ENCODE results near the gene IER2. TPM values are rescaled to one million over a fixed set of nuclear protein-coding genes. Genes with fewer than 3 reads are reported as not detected.
A peak's percentile ranks its signal among the peaks of the same experiment; 100 is the strongest.

IER2 gene
- total and polyA plus RNA-seq, 10 donors = 56.7 to 131 (median 89.5) TPM

DNA sequence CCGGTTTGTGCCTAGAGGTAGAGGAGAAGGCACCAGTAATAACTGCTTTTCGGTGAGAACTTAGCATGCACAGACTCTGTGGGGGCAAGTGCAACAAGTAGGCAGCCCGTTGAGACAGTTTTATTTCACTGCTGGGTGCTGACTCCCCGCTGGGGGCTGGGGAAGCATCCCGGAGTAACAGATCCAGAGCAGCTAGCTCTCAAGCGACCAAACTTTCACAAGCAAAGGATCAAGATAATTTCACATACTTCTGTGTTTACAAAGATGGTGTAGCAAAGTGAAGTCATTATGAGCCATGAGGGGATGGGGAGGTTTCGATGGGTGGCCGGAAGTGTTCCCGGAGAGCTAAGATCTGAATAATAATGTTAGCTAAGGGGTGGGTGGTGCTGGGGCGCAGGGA lies 29.4 kb upstream of the IER2 start:
- Histone ChIP-seq H3K36me3 (peaks cover 0 to 28% (median 2%) of the 10 kb centered on the region in 6 donors), H3K27ac (peak overlapping the region in 1 of 8 donors; percentile 4), H3K9me3 (no peaks in the 10 kb centered on the region), H3K27me3 (replicated peaks in 1 of 7) (no peaks in the 10 kb centered on the region), H3K4me3 (no peak overlapping the region), H3K4me1 (peaks cover 14 to 68% (median 51%) of the 10 kb centered on the region in 6 donors)
- TF ChIP-seq, protein P1, sequence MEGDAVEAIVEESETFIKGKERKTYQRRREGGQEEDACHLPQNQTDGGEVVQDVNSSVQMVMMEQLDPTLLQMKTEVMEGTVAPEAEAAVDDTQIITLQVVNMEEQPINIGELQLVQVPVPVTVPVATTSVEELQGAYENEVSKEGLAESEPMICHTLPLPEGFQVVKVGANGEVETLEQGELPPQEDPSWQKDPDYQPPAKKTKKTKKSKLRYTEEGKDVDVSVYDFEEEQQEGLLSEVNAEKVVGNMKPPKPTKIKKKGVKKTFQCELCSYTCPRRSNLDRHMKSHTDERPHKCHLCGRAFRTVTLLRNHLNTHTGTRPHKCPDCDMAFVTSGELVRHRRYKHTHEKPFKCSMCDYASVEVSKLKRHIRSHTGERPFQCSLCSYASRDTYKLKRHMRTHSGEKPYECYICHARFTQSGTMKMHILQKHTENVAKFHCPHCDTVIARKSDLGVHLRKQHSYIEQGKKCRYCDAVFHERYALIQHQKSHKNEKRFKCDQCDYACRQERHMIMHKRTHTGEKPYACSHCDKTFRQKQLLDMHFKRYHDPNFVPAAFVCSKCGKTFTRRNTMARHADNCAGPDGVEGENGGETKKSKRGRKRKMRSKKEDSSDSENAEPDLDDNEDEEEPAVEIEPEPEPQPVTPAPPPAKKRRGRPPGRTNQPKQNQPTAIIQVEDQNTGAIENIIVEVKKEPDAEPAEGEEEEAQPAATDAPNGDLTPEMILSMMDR (IDR thresholded peaks at IDR 0.05 in 8 of 11, conservative IDR thresholded peaks at IDR 0.05 in 3 of 11) = no peak
- no peak for TF ChIP-seq POLR2AphosphoS5 (IDR thresholded peaks at IDR 0.05)
- no peak for TF ChIP-seq POLR2A (IDR thresholded peaks at IDR 0.05)
- 66 to 89% (median 84%) methylated on average over 9 to 10 of the region's 10 CpGs for WGBS, 5 donors
- DNase-seq = no peak
- intact Hi-C loops (cut with DNase I; ENCODE audit: low total_unique reads) = no loop called here

DNA sequence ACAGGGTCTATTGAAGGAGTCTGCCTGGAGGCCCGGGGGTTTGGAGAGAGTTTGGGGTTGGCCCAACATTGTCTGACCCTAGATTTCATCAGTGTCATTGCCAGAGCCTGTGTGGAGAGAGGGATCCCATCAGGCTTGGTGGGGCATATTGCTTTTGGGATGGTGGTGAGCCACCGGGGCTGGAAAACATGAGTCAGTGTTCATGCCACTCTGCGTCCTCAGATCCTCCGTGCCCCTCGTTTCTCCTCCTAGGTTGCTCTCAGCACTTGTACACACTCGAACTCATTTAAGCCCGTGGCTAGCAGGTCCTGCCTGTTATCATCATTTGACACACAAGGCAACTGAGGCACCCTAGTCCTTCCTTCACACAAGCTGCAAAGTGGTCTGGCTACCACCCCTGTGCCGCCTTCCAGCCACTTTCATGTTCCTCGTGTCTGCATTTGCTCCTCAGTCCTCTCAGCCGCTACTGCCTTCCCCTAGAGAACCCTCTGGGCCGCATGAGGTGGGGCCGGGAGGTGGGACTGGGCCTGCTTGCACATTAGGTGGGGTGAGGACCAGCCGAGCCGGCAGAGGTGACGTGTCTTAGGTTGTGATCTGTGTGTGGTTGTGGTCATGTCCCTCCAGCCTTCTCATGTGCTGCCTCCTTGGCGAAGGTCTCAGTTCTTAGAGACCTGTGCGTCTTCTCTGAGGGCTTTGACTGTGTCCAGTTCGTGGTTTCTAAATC lies 28.5 kb upstream of the IER2 start:
- intact Hi-C loops (cut with DNase I; ENCODE audit: low total_unique reads) = no loop called here
- Histone ChIP-seq H3K27ac (no peak overlapping the region), H3K4me3 (no peak overlapping the region), H3K4me1 (peaks cover 11 to 61% (median 45%) of the 10 kb centered on the region in 6 donors), H3K36me3 (peaks cover 0 to 37% (median 2%) of the 10 kb centered on the region in 6 donors), H3K9me3 (no peaks in the 10 kb centered on the region), H3K27me3 (replicated peaks in 1 of 7) (no peaks in the 10 kb centered on the region)
- no peak for DNase-seq
- TF ChIP-seq, protein P1 (IDR thresholded peaks at IDR 0.05 in 8 of 11, conservative IDR thresholded peaks at IDR 0.05 in 3 of 11) = no peak
- TF ChIP-seq POLR2A (IDR thresholded peaks at IDR 0.05) = no peak
- no peak for TF ChIP-seq POLR2AphosphoS5 (IDR thresholded peaks at IDR 0.05)
- WGBS, 5 donors = 76 to 90% (median 77%) methylated on average over 17 to 18 of the region's 18 CpGs

DNA sequence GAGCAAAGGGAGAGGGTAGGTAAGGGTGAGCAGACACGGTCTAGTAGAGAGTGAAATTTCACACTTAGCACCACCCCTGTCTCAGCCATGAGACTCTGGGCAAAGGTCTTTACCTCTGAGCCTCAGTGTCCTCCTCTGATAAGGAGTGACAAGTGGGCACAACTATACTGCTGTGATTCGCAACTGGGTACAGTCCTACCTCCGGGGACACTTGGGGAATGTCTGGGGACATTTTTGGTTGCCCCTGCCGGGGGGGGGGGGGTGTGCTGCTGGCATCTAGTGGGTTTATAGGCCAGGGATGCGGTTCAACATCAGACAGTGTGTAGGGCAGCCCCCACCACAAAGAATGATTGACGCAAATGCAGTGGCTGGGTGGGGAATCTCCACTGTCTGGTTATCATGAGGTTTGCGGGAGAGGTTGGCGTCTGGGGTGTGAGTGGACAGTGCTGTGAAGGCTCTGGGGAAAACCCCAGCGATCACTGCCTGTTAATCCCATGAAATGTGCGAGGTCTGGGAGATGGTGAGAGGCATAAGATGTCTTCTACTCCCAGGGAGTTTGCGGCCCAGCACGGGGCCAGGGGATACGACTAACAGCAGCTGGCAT lies 27.8 kb upstream of the IER2 start:
- Histone ChIP-seq H3K36me3 (peaks cover 0 to 39% (median 2%) of the 10 kb centered on the region in 6 donors), H3K27ac (no peak overlapping the region), H3K27me3 (replicated peaks in 1 of 7) (no peaks in the 10 kb centered on the region), H3K9me3 (no peaks in the 10 kb centered on the region), H3K4me1 (peaks cover 11 to 54% (median 38%) of the 10 kb centered on the region in 6 donors), H3K4me3 (no peak overlapping the region)
- WGBS, 5 donors = 69 to 89% (median 80%) methylated on average over 13 of the region's 13 CpGs
- intact Hi-C loops (cut with DNase I; ENCODE audit: low total_unique reads) = no loop called here
- TF ChIP-seq POLR2A (IDR thresholded peaks at IDR 0.05) (no peak), POLR2AphosphoS5 (IDR thresholded peaks at IDR 0.05) (no peak)
- TF ChIP-seq, protein P1 (IDR thresholded peaks at IDR 0.05 in 8 of 11, conservative IDR thresholded peaks at IDR 0.05 in 3 of 11) = no peak
- no peak for DNase-seq

Measured in spleen (tissue), 11 donors.